Skeletal muscle tissue (tissue), 5 donors: ENCODE data around the gene KRTAP1-4. TPM values are rescaled to one million over a fixed set of nuclear protein-coding genes. Genes with fewer than 3 reads are reported as not detected.

Experiments used
- H3K27ac ChIP-seq: one replicate; pipeline ENCODE4 v1.7.0; 2013; ENCODE audit warnings: mild to moderate bottlenecking, low read depth, low read length, inconsistent platforms
- H3K27me3 ChIP-seq, 3 donors: one replicate each; pipeline ENCODE4 v1.7.0; 2013; ENCODE audit warnings: low read length in 3 of 3; ENCODE audit not compliant: control insufficient read depth in 3 of 3, insufficient read depth in 3 of 3
- H3K36me3 ChIP-seq, 3 donors: one replicate each; pipeline ENCODE4 v1.7.0; 2013; ENCODE audit warnings: low read length in 3 of 3; ENCODE audit not compliant: control insufficient read depth in 3 of 3, insufficient read depth in 3 of 3
- H3K4me1 ChIP-seq, 3 donors: one replicate each; pipeline ENCODE4 v1.7.0; 2013; ENCODE audit warnings: low read length in 3 of 3, mild to moderate bottlenecking in 3 of 3; ENCODE audit not compliant: control insufficient read depth in 3 of 3, insufficient read depth in 3 of 3
- H3K4me3 ChIP-seq, 3 donors: one replicate each; pipeline ENCODE4 v1.7.0; 2013; ENCODE audit warnings: low read length in 3 of 3
- H3K9ac ChIP-seq, 3 donors: one replicate each; pipeline ENCODE4 v1.7.0; 2013; ENCODE audit warnings: low read length in 3 of 3, mild to moderate bottlenecking in 3 of 3, moderate library complexity in 2 of 3, low read depth in 1 of 3
- H3K9me3 ChIP-seq, 3 donors: one replicate each; pipeline ENCODE4 v1.7.0; 2013; ENCODE audit warnings: low read length in 3 of 3; ENCODE audit not compliant: control insufficient read depth in 3 of 3
- small RNA-seq: library from RNA; depleted of rRNA; stranded (forward); fragments of <200 nt; gene quantifications from one replicate; pipeline ENCODE3, GENCODE V24; 2014
- total RNA-seq: library from RNA; depleted of rRNA; stranded (reverse); fragments of >200 nt; gene quantifications from one replicate; pipeline ENCODE4 v1.2.3, GENCODE V29; 2014
- donor health status: Osteomylitis.

KRTAP1-4 gene
- total RNA-seq, 1 donor from 2014 or later = not detected

- Histone ChIP-seq H3K4me3 (no peak within 1 kb of the TSS), H3K9me3 (no peaks in the 10 kb centered on the region), H3K36me3 (no peaks in the 10 kb centered on the region), H3K9ac (no peak within 1 kb of the TSS), H3K27ac (no peak within 1 kb of the TSS), H3K27me3 (peaks cover 3 to 9% (median 5%) of the 10 kb centered on the region in 3 donors), H3K4me1 (no peaks in the 10 kb centered on the region)
These were observed 36.2 kb downstream of the KRTAP1-4 start, which contains the start of gene KRTAP3-3 for GRCh38 chr17:40993839-40994238. Gene KRTAP3-3, minus strand, starts transcription at chr17:40994164. Its CDS starts 67 bp downstream, at chr17:40994097.

DNA sequence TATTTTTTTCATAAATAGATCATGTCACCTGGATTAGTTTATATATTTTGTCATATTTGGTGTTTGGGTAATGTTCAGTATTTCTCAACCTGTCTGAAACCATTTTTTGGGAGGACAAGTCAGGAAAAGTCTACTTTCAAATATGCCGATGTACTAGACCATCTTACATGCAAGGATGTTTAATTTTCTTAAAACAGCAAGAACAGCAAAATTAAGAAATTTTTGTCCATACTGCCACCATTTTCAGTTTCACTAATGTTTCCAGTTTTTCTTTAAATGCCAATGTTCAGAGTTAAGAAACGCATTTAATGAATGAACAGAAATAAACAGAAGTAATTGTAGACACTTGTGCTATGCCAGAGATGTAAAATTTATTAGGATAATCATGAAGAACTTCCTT is 36.9 kb downstream of the KRTAP1-4 start:
- Histone ChIP-seq H3K4me3 (no peak overlapping the region), H3K4me1 (no peaks in the 10 kb centered on the region), H3K27ac (no peak overlapping the region), H3K9ac (no peak overlapping the region), H3K36me3 (no peaks in the 10 kb centered on the region), H3K9me3 (no peaks in the 10 kb centered on the region), H3K27me3 (peaks cover 3 to 9% (median 5%) of the 10 kb centered on the region in 3 donors)

GRCh38 chr17:40992666-40993065 is 37.3 kb downstream of the KRTAP1-4 start:
- peaks cover 3 to 9% (median 5%) of the 10 kb centered on the region in 3 donors for H3K27me3 ChIP-seq
- H3K9ac ChIP-seq = no peak overlapping the region
- H3K36me3 ChIP-seq = no peaks in the 10 kb centered on the region

DNA sequence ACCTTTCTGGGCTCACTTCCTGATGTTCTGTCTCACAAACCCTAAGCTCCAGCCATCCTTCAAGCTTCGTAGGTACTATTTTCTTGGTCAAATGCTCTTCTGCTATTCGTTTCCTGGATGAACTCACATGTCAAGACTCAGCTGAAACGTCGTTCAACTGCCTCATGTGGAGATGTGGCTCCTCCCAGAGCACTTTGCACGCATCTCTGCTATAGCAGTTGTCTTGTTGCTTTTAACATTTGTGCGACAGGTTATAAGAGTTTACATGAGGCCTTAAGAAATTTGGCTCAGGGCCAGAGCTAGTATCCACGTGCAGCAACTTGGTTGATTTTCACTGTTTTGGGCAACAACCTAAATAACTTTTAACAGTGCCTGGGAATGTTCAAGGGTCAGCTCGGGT is 43.1 kb downstream of the KRTAP1-4 start:
- Histone ChIP-seq H3K9ac (no peak overlapping the region), H3K36me3 (no peaks in the 10 kb centered on the region), H3K27me3 (peaks cover 0 to 15% (median 12%) of the 10 kb centered on the region in 3 donors), H3K27ac (no peak overlapping the region), H3K4me3 (no peak overlapping the region), H3K9me3 (no peaks in the 10 kb centered on the region), H3K4me1 (no peaks in the 10 kb centered on the region)

More at GRCh38 chr17:40992666-40993065, 37.3 kb downstream of the KRTAP1-4 start:
- H3K4me1 ChIP-seq = no peaks in the 10 kb centered on the region
- no peak overlapping the region for H3K4me3 ChIP-seq
- no peaks in the 10 kb centered on the region for H3K9me3 ChIP-seq
- no peak overlapping the region for H3K27ac ChIP-seq

GRCh38 chr17:40984226-40984625 is 45.8 kb downstream of the KRTAP1-4 start, which contains the start of gene KRT40:
Gene KRT40, minus strand, starts transcription at chr17:40984326. Its CDS starts 53 bp downstream, at chr17:40984273.
- Histone ChIP-seq H3K4me1 (peaks cover 8 to 11% (median 11%) of the 10 kb centered on the region in 3 donors), H3K9ac (no peak within 1 kb of the TSS), H3K36me3 (no peaks in the 10 kb centered on the region), H3K27me3 (peaks cover 0 to 15% (median 12%) of the 10 kb centered on the region in 3 donors), H3K27ac (no peak within 1 kb of the TSS), H3K9me3 (no peaks in the 10 kb centered on the region), H3K4me3 (no peak within 1 kb of the TSS)

DNA sequence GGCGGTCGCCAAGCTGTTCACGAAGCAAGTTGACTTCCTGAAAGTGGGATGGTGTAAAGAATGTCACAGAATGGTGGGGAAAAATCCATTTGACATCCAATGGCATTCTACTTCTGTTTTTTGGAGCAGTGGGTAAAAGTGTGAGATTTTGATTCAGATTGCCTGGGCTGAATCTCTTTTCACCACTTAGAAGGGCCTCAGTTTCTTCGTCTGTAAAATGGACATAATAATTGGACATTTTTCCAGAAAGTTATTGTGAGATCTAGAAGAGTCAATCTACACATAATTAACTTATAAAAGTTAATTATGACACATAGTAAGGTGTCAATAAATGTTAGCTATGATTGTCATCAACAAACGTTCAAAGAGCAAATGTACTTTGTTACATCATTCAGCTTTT is 48.9 kb downstream of the KRTAP1-4 start:
- H3K27ac ChIP-seq = peak overlapping the region; percentile 25
- H3K36me3 ChIP-seq = no peaks in the 10 kb centered on the region
- peak overlapping the region in 2 of 3 donors; percentile 6 to 41 for H3K4me3 ChIP-seq
- peaks cover 8 to 11% (median 11%) of the 10 kb centered on the region in 3 donors for H3K4me1 ChIP-seq
- peaks cover 0 to 14% (median 10%) of the 10 kb centered on the region in 3 donors for H3K27me3 ChIP-seq
- H3K9ac ChIP-seq = peak overlapping the region in 1 of 3 donors; percentile 25
- no peaks in the 10 kb centered on the region for H3K9me3 ChIP-seq

GRCh38 chr17:40980596-40980995 is 49.4 kb downstream of the KRTAP1-4 start:
- Histone ChIP-seq H3K4me3 (peak overlapping the region in 2 of 3 donors; percentile 6 to 22), H3K27me3 (peaks cover 0 to 17% (median 12%) of the 10 kb centered on the region in 3 donors), H3K27ac (peak overlapping the region; percentile 25), H3K9ac (peak overlapping the region in 1 of 3 donors; percentile 25), H3K36me3 (no peaks in the 10 kb centered on the region), H3K9me3 (no peaks in the 10 kb centered on the region), H3K4me1 (peaks cover 8 to 11% (median 11%) of the 10 kb centered on the region in 3 donors)

GRCh38 chr17:40980117-40980516 is 49.9 kb downstream of the KRTAP1-4 start:
- peaks cover 8 to 11% (median 11%) of the 10 kb centered on the region in 3 donors for H3K4me1 ChIP-seq
- peaks cover 0 to 17% (median 12%) of the 10 kb centered on the region in 3 donors for H3K27me3 ChIP-seq
- H3K27ac ChIP-seq = no peak overlapping the region
- H3K9me3 ChIP-seq = no peaks in the 10 kb centered on the region
- no peak overlapping the region for H3K4me3 ChIP-seq
- no peak overlapping the region for H3K9ac ChIP-seq
- no peaks in the 10 kb centered on the region for H3K36me3 ChIP-seq

Small RNAs within 50 kb of the gene (small RNA-seq; reads per million reads assigned to genes)
- gene KRTAP3-4P = not detected

Other genes with a start within 250 kb of the KRTAP1-4 start
- gene KRT27, start 247.6 kb downstream of the KRTAP1-4 start, total RNA-seq = not detected
- gene KRT28, start 230.2 kb downstream of the KRTAP1-4 start, total RNA-seq = not detected
- gene KRT10, start 207.6 kb downstream of the KRTAP1-4 start, total RNA-seq = 2.6 TPM
- gene KRT12, start 163.0 kb downstream of the KRTAP1-4 start, total RNA-seq = not detected
- gene KRT20, start 145.0 kb downstream of the KRTAP1-4 start, total RNA-seq = not detected
- 0.52 TPM for gene KRT23, start 92.5 kb downstream of the KRTAP1-4 start, total RNA-seq
- 3.1 TPM for gene KRT39, start 63.2 kb downstream of the KRTAP1-4 start, total RNA-seq
- 6.3 TPM for gene KRT40, start 45.9 kb downstream of the KRTAP1-4 start, total RNA-seq
- gene KRTAP3-3, start 36.0 kb downstream of the KRTAP1-4 start, total RNA-seq = not detected
- not detected for gene KRTAP3-2, start 30.3 kb downstream of the KRTAP1-4 start, total RNA-seq
- not detected for gene KRTAP3-1, start 21.1 kb downstream of the KRTAP1-4 start, total RNA-seq
- not detected for gene KRTAP1-5, start 3.0 kb downstream of the KRTAP1-4 start, total RNA-seq
- gene KRTAP1-3, start 4.7 kb upstream of the KRTAP1-4 start, total RNA-seq = not detected
- not detected for gene KRTAP1-1, start 11.3 kb upstream of the KRTAP1-4 start, total RNA-seq
- gene KRTAP2-1, start 17.1 kb upstream of the KRTAP1-4 start, total RNA-seq = not detected
- gene KRTAP2-2, start 25.0 kb upstream of the KRTAP1-4 start, total RNA-seq = not detected
- not detected for gene KRTAP2-3, start 29.9 kb upstream of the KRTAP1-4 start, total RNA-seq
- gene KRTAP2-4, start 35.7 kb upstream of the KRTAP1-4 start, total RNA-seq = not detected
- gene KRTAP4-7, start 54.0 kb upstream of the KRTAP1-4 start, total RNA-seq = not detected
- not detected for gene KRTAP4-8, start 67.9 kb upstream of the KRTAP1-4 start, total RNA-seq
- not detected for gene KRTAP4-16, start 72.0 kb upstream of the KRTAP1-4 start, total RNA-seq
- not detected for gene KRTAP4-9, start 75.2 kb upstream of the KRTAP1-4 start, total RNA-seq
- gene KRTAP4-11, start 88.2 kb upstream of the KRTAP1-4 start, total RNA-seq = not detected
- not detected for gene KRTAP4-12, start 94.0 kb upstream of the KRTAP1-4 start, total RNA-seq
- not detected for gene KRTAP4-6, start 110.3 kb upstream of the KRTAP1-4 start, total RNA-seq
- not detected for gene KRTAP4-5, start 119.6 kb upstream of the KRTAP1-4 start, total RNA-seq
- not detected for gene KRTAP4-4, start 130.6 kb upstream of the KRTAP1-4 start, total RNA-seq
- not detected for gene KRTAP4-3, start 138.0 kb upstream of the KRTAP1-4 start, total RNA-seq
- not detected for gene KRTAP4-2, start 148.0 kb upstream of the KRTAP1-4 start, total RNA-seq
- not detected for gene KRTAP4-1, start 154.7 kb upstream of the KRTAP1-4 start, total RNA-seq
- not detected for gene KRTAP9-1, start 159.7 kb upstream of the KRTAP1-4 start, total RNA-seq
- not detected for gene KRTAP9-2, start 196.5 kb upstream of the KRTAP1-4 start, total RNA-seq
- gene KRTAP9-3, start 202.3 kb upstream of the KRTAP1-4 start, total RNA-seq = not detected
- gene KRTAP9-8, start 207.8 kb upstream of the KRTAP1-4 start, total RNA-seq = not detected
- gene KRTAP9-4, start 219.5 kb upstream of the KRTAP1-4 start, total RNA-seq = not detected
- not detected for gene KRTAP9-9, start 225.2 kb upstream of the KRTAP1-4 start, total RNA-seq
- gene KRTAP9-6, start 235.2 kb upstream of the KRTAP1-4 start, total RNA-seq = not detected
- not detected for gene KRTAP9-7, start 245.5 kb upstream of the KRTAP1-4 start, total RNA-seq